ENCODE data around the gene AHSP. TPM values are rescaled to one million over a fixed set of nuclear protein-coding genes. Genes with fewer than 3 reads are reported as not detected.

AHSP gene
- total and polyA plus RNA-seq, 10 of the 15 experiments (the other 5 are each of a cell fraction or from before 2014, with no cell fraction given) = not detected

DNA sequence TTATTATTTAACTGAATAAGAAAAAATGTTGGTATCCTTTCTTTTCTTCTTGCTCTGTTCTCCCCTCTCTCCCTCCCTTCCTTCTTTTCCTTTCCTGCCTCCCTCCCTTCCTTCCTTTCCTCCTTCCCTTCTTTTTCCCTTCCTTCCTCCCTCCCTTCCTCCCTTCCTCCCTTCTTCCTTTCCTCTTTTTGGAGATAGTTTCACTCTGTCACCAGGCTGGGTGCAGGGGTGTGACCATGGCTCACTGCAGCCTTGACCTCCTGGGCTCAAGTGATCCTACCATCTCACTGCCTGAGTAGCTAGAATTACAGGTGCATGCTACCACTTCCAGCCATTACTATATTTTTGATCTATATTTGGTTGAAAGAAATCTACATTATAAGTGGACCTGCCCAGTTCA is 13.8 kb upstream of the AHSP start:
- no peak overlapping the region for H3K4me3 ChIP-seq
- SMC1A ChIA-PET (ENCODE audit: uncharacterized antibody, unreplicated experiment) = no interaction called here
- no peak for TF ChIP-seq BHLHE40 (IDR thresholded peaks at IDR 0.05; ENCODE audit: borderline replicate concordance in 1 of 2, low read depth in 2 of 2, low read length in 1 of 2)
- TF ChIP-seq, protein P1, sequence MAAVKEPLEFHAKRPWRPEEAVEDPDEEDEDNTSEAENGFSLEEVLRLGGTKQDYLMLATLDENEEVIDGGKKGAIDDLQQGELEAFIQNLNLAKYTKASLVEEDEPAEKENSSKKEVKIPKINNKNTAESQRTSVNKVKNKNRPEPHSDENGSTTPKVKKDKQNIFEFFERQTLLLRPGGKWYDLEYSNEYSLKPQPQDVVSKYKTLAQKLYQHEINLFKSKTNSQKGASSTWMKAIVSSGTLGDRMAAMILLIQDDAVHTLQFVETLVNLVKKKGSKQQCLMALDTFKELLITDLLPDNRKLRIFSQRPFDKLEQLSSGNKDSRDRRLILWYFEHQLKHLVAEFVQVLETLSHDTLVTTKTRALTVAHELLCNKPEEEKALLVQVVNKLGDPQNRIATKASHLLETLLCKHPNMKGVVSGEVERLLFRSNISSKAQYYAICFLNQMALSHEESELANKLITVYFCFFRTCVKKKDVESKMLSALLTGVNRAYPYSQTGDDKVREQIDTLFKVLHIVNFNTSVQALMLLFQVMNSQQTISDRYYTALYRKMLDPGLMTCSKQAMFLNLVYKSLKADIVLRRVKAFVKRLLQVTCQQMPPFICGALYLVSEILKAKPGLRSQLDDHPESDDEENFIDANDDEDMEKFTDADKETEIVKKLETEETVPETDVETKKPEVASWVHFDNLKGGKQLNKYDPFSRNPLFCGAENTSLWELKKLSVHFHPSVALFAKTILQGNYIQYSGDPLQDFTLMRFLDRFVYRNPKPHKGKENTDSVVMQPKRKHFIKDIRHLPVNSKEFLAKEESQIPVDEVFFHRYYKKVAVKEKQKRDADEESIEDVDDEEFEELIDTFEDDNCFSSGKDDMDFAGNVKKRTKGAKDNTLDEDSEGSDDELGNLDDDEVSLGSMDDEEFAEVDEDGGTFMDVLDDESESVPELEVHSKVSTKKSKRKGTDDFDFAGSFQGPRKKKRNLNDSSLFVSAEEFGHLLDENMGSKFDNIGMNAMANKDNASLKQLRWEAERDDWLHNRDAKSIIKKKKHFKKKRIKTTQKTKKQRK (IDR thresholded peaks at IDR 0.05; ENCODE audit: low read depth, low read length) = no peak
- TF ChIP-seq POLR2AphosphoS5 (IDR thresholded peaks at IDR 0.05; ENCODE audit: low read length) = no peak
- no peak for TF ChIP-seq MTA2 (IDR thresholded peaks at IDR 0.05; ENCODE audit: low read depth)
- TF ChIP-seq EZH2 (IDR thresholded peaks at IDR 0.05; ENCODE audit: borderline replicate concordance, control insufficient read depth, low read depth, low read length) = no peak
- TF ChIP-seq ASH2L (IDR thresholded peaks at IDR 0.05; ENCODE audit: borderline replicate concordance, low read depth) = no peak
- TF ChIP-seq, protein P2, sequence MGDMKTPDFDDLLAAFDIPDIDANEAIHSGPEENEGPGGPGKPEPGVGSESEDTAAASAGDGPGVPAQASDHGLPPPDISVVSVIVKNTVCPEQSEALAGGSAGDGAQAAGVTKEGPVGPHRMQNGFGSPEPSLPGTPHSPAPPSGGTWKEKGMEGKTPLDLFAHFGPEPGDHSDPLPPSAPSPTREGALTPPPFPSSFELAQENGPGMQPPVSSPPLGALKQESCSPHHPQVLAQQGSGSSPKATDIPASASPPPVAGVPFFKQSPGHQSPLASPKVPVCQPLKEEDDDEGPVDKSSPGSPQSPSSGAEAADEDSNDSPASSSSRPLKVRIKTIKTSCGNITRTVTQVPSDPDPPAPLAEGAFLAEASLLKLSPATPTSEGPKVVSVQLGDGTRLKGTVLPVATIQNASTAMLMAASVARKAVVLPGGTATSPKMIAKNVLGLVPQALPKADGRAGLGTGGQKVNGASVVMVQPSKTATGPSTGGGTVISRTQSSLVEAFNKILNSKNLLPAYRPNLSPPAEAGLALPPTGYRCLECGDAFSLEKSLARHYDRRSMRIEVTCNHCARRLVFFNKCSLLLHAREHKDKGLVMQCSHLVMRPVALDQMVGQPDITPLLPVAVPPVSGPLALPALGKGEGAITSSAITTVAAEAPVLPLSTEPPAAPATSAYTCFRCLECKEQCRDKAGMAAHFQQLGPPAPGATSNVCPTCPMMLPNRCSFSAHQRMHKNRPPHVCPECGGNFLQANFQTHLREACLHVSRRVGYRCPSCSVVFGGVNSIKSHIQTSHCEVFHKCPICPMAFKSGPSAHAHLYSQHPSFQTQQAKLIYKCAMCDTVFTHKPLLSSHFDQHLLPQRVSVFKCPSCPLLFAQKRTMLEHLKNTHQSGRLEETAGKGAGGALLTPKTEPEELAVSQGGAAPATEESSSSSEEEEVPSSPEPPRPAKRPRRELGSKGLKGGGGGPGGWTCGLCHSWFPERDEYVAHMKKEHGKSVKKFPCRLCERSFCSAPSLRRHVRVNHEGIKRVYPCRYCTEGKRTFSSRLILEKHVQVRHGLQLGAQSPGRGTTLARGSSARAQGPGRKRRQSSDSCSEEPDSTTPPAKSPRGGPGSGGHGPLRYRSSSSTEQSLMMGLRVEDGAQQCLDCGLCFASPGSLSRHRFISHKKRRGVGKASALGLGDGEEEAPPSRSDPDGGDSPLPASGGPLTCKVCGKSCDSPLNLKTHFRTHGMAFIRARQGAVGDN (IDR thresholded peaks at IDR 0.05) = no peak
- TF ChIP-seq, protein P3, sequence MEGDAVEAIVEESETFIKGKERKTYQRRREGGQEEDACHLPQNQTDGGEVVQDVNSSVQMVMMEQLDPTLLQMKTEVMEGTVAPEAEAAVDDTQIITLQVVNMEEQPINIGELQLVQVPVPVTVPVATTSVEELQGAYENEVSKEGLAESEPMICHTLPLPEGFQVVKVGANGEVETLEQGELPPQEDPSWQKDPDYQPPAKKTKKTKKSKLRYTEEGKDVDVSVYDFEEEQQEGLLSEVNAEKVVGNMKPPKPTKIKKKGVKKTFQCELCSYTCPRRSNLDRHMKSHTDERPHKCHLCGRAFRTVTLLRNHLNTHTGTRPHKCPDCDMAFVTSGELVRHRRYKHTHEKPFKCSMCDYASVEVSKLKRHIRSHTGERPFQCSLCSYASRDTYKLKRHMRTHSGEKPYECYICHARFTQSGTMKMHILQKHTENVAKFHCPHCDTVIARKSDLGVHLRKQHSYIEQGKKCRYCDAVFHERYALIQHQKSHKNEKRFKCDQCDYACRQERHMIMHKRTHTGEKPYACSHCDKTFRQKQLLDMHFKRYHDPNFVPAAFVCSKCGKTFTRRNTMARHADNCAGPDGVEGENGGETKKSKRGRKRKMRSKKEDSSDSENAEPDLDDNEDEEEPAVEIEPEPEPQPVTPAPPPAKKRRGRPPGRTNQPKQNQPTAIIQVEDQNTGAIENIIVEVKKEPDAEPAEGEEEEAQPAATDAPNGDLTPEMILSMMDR (IDR thresholded peaks at IDR 0.05 in 2 of 3, conservative IDR thresholded peaks at IDR 0.05 in 1 of 3; ENCODE audit: control insufficient read depth in 2 of 3, extremely low read depth in 1 of 3, insufficient read depth in 1 of 3, low read depth in 3 of 3, low read length in 3 of 3) = no peak
- no peak for TF ChIP-seq JUND (IDR thresholded peaks at IDR 0.05; ENCODE audit: low read depth, low read length)
- TF ChIP-seq, protein P4, sequence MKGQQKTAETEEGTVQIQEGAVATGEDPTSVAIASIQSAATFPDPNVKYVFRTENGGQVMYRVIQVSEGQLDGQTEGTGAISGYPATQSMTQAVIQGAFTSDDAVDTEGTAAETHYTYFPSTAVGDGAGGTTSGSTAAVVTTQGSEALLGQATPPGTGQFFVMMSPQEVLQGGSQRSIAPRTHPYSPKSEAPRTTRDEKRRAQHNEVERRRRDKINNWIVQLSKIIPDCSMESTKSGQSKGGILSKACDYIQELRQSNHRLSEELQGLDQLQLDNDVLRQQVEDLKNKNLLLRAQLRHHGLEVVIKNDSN (IDR thresholded peaks at IDR 0.05; ENCODE audit: borderline replicate concordance, extremely low read length, insufficient read depth, low read depth, low read length) = no peak
- TF ChIP-seq, protein P5, sequence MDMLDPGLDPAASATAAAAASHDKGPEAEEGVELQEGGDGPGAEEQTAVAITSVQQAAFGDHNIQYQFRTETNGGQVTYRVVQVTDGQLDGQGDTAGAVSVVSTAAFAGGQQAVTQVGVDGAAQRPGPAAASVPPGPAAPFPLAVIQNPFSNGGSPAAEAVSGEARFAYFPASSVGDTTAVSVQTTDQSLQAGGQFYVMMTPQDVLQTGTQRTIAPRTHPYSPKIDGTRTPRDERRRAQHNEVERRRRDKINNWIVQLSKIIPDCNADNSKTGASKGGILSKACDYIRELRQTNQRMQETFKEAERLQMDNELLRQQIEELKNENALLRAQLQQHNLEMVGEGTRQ (IDR thresholded peaks at IDR 0.05; ENCODE audit: borderline replicate concordance, low read depth, low read length) = no peak
- no peak for TF ChIP-seq SRF (IDR thresholded peaks at IDR 0.05; ENCODE audit: low read depth in 2 of 2, low read length in 2 of 2)

More for the DNA sequence above, 13.8 kb upstream of the AHSP start:
- no peak for FAIRE-seq
- no peak for ATAC-seq
- H3K27me3 ChIP-seq (replicated peaks in 1 of 2; ENCODE audit: control insufficient read depth in 2 of 2, insufficient read depth in 2 of 2, low read length in 1 of 2) = no peaks in the 10 kb centered on the region
- H3K4me1 ChIP-seq (ENCODE audit: control insufficient read depth, insufficient read depth, low read length) = no peaks in the 10 kb centered on the region
- no peaks in the 10 kb centered on the region; the same call in 2 of the 3 replicates for H3K9me3 ChIP-seq (replicated peaks; ENCODE audit: control insufficient read depth, insufficient read depth, low read length)
- no TSS peak for BruUV-seq (replicated peaks)
- intact Hi-C loops (cut with micrococcal nuclease; ENCODE audit: unreplicated experiment) = no loop called here
- RAD21 ChIA-PET (ENCODE audit: unreplicated experiment) = no interaction called here
- no peak for DNase-seq (ENCODE audit: low read depth, low spot score)
- no peaks in the 10 kb centered on the region for H4K20me1 ChIP-seq (ENCODE audit: control insufficient read depth, insufficient read depth)
- no peak overlapping the region for H3K27ac ChIP-seq (ENCODE audit: control insufficient read depth, insufficient read depth)
- POLR2A ChIA-PET = interaction anchor here (0.6 kb wide), 1 partner anchor 12 kb away, joined by 4 read pairs; no protein-coding TSS in a partner anchor
- no peaks in the 10 kb centered on the region for H3K36me3 ChIP-seq (ENCODE audit: control insufficient read depth in 2 of 2, insufficient read depth in 2 of 2, low read length in 1 of 2)
- CTCF ChIA-PET = no interaction called here
- no peak overlapping the region for H3K4me2 ChIP-seq (ENCODE audit: control insufficient read depth, insufficient read depth)
- no peak overlapping the region for H3K9ac ChIP-seq (ENCODE audit: control insufficient read depth, insufficient read depth, low read length)
- peaks cover 4% of the 10 kb centered on the region for H3K79me2 ChIP-seq (ENCODE audit: control insufficient read depth, insufficient read depth, low read length)
- no peak overlapping the region for H2AFZ ChIP-seq (ENCODE audit: control insufficient read depth, low read depth, low read length)
- in situ Hi-C loops (cut with MboI) = loop anchor here (5.0 kb wide), 1 partner anchor 183 kb away; no protein-coding TSS in a partner anchor

Data from GM12878 (cell line).